GM06990 (cell line): ENCODE data around the gene KLC1.

ENCODE experiments used
- DNase-seq: peaks from one replicate; pipeline ENCODE4 v3.0.0-alpha.2; 2011; ENCODE audit not compliant: insufficient read length; ENCODE audit errors: extremely low read depth
- H3K27me3 ChIP-seq: replicated peaks from 2 replicates; pipeline ENCODE4 v1.6.0; 2011; ENCODE audit warnings: low read length; ENCODE audit not compliant: control insufficient read depth, insufficient read depth
- H3K36me3 ChIP-seq: 2 replicates; pipeline ENCODE4 v1.5.1; 2011; ENCODE audit warnings: low read length; ENCODE audit not compliant: control insufficient read depth, insufficient read depth
- H3K4me3 ChIP-seq: replicated peaks from 2 replicates; pipeline ENCODE4 v1.5.1; 2011; ENCODE audit warnings: low read depth, mild to moderate bottlenecking, control low read depth, low read length
- TF ChIP-seq, protein P1 (sequence below): IDR thresholded peaks from 2 replicates; pipeline ENCODE4 v1.5.1; 2011; ENCODE audit warnings: low read length, control low read depth, mild to moderate bottlenecking, inconsistent platforms; ENCODE audit not compliant: insufficient read depth, poor library complexity, severe bottlenecking

KLC1 gene

DNA sequence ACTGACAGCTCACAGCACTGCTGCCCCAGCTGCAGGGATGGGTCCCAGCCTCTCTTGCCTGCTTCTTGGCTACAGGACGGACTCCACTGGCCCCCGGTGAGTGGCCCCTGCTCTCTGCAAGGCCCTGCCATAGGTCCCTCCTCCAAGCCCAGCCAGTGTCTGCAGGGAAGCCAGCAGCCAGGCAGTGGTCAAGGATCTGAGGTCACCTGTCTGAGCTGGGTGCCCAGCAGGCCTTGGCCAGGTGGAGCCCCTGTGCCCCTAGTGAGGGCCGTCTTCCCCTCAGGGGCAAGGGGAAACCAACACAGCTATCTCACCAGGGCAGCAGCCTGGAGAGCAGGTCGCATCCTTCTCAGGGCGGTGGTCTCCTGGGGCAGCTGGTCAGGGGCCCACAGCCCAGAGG is 73.1 kb downstream of the KLC1 start:
- TF ChIP-seq, protein P1, sequence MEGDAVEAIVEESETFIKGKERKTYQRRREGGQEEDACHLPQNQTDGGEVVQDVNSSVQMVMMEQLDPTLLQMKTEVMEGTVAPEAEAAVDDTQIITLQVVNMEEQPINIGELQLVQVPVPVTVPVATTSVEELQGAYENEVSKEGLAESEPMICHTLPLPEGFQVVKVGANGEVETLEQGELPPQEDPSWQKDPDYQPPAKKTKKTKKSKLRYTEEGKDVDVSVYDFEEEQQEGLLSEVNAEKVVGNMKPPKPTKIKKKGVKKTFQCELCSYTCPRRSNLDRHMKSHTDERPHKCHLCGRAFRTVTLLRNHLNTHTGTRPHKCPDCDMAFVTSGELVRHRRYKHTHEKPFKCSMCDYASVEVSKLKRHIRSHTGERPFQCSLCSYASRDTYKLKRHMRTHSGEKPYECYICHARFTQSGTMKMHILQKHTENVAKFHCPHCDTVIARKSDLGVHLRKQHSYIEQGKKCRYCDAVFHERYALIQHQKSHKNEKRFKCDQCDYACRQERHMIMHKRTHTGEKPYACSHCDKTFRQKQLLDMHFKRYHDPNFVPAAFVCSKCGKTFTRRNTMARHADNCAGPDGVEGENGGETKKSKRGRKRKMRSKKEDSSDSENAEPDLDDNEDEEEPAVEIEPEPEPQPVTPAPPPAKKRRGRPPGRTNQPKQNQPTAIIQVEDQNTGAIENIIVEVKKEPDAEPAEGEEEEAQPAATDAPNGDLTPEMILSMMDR: no peak
- H3K27me3 ChIP-seq: no peaks in the 10 kb centered on the region
- H3K4me3 ChIP-seq: no peak overlapping the region
- no peak for DNase-seq
- peaks cover 50% of the 10 kb centered on the region for H3K36me3 ChIP-seq

DNA sequence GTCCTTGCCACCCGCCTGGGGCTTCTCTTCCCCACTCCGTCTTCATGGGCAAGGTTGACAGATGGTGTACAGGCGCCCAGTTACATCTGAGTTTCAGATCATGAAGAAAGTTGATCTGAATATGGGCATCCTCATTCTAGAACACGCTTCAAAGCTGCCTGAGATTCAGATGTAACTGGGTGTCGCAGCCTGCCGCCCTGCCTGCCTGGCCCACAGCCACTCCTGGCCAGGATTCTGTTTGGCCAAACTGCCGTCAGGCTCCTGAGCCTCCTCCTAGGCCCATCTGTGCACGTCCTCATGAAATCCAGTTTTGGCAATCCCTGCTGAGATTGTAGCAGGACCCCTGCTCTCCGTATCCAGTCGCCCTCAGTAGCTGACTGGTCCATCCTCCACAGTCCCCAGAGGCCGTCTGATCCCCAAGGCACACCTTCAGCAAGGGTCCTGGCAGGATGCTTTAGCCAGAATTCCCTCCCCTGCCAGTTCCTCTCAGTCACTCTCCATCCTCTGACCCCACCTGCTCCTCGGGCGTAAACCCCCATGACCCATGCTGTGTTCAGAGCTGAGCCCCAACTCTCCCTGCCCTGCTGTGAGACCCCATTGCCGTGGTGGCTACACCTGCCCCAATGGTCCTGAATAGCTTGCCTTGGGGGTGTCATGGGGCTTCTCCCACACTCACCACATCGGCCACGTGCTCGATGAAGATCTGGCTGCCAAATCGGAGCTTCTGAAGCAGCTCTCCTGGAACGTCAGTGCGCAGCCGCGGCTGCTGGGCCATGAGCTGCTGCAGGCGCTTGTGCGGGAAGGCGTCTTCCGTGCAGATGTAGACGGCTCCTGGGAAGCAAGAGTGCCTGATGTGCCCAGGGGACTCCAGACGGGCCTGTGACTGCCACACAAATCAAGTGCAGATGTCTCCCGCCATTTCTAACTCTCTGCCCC is 73.8 kb downstream of the KLC1 start:
- no peak for DNase-seq
- H3K27me3 ChIP-seq: no peaks in the 10 kb centered on the region
- H3K4me3 ChIP-seq: no peak overlapping the region
- TF ChIP-seq, protein P1: no peak
- peaks cover 55% of the 10 kb centered on the region for H3K36me3 ChIP-seq

DNA sequence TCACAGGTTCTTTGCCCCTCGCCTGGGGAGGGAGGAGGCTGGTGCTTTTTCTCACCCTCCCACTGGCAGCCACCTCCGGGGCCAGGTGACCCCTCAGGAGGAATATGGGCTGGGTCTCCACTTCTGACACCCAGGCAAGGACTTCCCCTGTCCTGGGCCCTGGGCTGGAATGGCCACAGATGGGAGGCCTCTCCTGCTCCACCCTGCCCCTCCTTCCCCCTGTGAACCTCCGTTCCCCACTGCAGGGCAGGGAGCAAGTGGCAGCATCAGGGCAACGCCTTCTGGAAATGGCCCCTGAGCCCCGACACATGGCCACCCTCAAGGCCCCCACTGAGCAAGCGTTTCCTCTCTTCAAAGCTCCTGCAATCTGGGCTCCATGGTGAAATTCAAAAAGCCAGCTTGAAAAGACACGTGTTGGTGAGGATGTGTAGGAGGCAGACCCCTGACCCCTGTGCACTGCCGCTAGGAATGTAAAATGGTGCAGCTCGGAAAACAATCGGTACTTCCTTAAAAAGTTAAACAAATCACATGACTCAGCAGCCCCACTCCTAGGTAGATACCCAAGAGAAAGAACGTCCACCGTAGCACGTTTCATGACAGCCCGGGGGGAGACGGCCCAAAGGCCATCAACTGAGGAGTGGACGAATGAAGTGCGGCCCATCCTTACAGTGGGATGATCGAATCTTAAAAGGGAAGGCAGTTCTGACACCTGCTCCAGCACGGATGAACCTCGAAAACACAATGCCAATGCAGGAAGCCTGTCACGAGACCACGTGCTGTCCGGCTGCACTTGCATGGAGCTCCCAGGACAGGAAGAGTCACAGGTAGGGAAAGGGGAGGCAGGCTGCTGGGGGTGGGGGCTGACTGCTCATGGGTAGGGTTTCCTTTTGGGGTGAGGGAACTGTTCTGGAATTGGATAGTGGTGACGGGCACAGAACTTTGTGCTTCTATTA is 74.7 kb downstream of the KLC1 start:
- DNase-seq: no peak
- Histone ChIP-seq H3K27me3 (no peaks in the 10 kb centered on the region), H3K36me3 (peaks cover 60% of the 10 kb centered on the region), H3K4me3 (no peak overlapping the region)
- TF ChIP-seq, protein P1: no peak

DNA sequence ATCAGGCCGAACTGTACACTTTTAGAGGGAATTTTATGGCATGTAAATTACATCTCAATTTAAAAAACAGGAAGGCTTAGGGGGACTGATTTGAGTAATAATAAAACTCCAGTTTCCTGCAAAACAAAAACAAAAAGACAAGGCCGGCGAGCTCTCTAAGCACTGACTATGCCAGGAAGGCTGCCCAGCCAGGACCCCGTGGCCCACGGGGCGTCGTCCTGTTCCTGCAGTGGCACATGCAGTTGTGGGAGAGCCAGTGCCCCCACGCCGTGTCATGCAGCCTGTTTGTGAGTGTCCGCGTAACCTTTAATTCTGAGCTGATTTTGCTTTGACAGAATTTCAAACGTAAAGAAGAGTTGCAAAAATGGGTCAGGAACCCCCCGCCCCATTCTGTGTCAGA is 75.7 kb downstream of the KLC1 start:
- TF ChIP-seq, protein P1: no peak
- Histone ChIP-seq H3K36me3 (peaks cover 57% of the 10 kb centered on the region), H3K27me3 (no peaks in the 10 kb centered on the region), H3K4me3 (no peak overlapping the region)
- DNase-seq: no peak

DNA sequence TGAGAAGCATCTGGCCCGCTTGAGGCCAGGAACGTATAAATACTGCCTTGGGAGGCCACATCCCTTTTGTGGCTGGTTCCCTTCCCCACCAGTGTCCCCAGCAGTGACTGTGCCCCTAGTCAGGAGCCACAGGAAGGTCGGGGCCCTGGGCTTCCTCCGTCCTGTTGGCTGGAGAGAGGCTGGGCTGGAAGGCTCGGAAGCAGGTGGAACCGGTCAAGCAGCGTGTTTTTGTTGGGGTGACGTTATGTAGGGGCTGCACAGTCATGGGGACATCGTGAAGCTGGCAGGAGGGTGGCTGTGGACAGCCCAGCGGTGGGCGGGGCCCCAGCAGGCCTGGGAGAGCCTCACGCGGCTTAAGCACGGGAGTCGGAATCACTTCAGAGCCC is 76.1 kb downstream of the KLC1 start:
- peaks cover 58% of the 10 kb centered on the region for H3K36me3 ChIP-seq
- DNase-seq: no peak
- TF ChIP-seq, protein P1: no peak
- H3K27me3 ChIP-seq: no peaks in the 10 kb centered on the region
- H3K4me3 ChIP-seq: no peak overlapping the region
